ENCODE data around the gene DMTF1. TPM values are rescaled to one million over a fixed set of nuclear protein-coding genes. Genes with fewer than 3 reads are reported as not detected.

The DMTF1 gene
- total RNA-seq, 1 experiment from 2014 or later, result 79.7 TPM

GRCh38 chr7:87137271-87137670 lies 15.0 kb upstream of the DMTF1 start:
- peaks cover 32% of the 10 kb centered on the region for H3K27me3 Mint-ChIP-seq (ENCODE audit: insufficient read depth, unreplicated experiment)
- DNase-seq (ENCODE audit: unreplicated experiment), result no peak
- H3K4me1 Mint-ChIP-seq (ENCODE audit: insufficient read depth, unreplicated experiment), result peaks cover 6% of the 10 kb centered on the region
- POLR2A ChIA-PET, result interaction anchor here (1.4 kb wide), 1 partner anchor 15 kb away, joined by 3 read pairs; the partner anchor contains the start of gene DMTF1
- CTCF ChIA-PET, result interaction anchor here (0.6 to 3.4 kb wide), 3 partner anchors 11 to 212 kb away, joined by 3 to 21 read pairs (median 3); partner anchors contain the start of gene DMTF1
- intact Hi-C loops (cut with micrococcal nuclease), result no loop called here
- no peak overlapping the region for H3K27ac Mint-ChIP-seq (ENCODE audit: low read depth, unreplicated experiment)
- H3K4me3 Mint-ChIP-seq (ENCODE audit: unreplicated experiment), result no peak overlapping the region
- TF ChIP-seq CTCF (IDR thresholded peaks at IDR 0.05; ENCODE audit: unreplicated experiment), result no peak
- no peaks in the 10 kb centered on the region for H3K9me3 Mint-ChIP-seq (ENCODE audit: unreplicated experiment)
- BruUV-seq (replicated peaks), result no TSS peak
- peaks cover 6% of the 10 kb centered on the region for H3K36me3 Mint-ChIP-seq (ENCODE audit: insufficient read depth, unreplicated experiment)

- Mint-ChIP-seq H3K27me3 (ENCODE audit: insufficient read depth, unreplicated experiment) (peaks cover 19% of the 10 kb centered on the region), H3K9me3 (ENCODE audit: unreplicated experiment) (no peaks in the 10 kb centered on the region), H3K27ac (ENCODE audit: low read depth, unreplicated experiment) (no peak overlapping the region), H3K36me3 (ENCODE audit: insufficient read depth, unreplicated experiment) (no peaks in the 10 kb centered on the region), H3K4me1 (ENCODE audit: insufficient read depth, unreplicated experiment) (peaks cover 6% of the 10 kb centered on the region), H3K4me3 (ENCODE audit: unreplicated experiment) (no peak overlapping the region)
- ChIA-PET POLR2A (interaction anchor here (1.1 kb wide), 1 partner anchor 101 kb away, joined by 3 read pairs; no protein-coding TSS in a partner anchor), CTCF (interaction anchor here (0.6 to 3.4 kb wide), 2 partner anchors 9 to 1491 kb away, joined by 4 to 21 read pairs; no protein-coding TSS in a partner anchor)
- DNase-seq (ENCODE audit: unreplicated experiment), result no peak
- no peak for TF ChIP-seq CTCF (IDR thresholded peaks at IDR 0.05; ENCODE audit: unreplicated experiment)
- no TSS peak for BruUV-seq (replicated peaks)
- intact Hi-C loops (cut with micrococcal nuclease), result no loop called here
Observed at GRCh38 chr7:87139514-87139913, 12.7 kb upstream of the DMTF1 start.

- Mint-ChIP-seq H3K4me1 (ENCODE audit: insufficient read depth, unreplicated experiment) (peaks cover 6% of the 10 kb centered on the region), H3K36me3 (ENCODE audit: insufficient read depth, unreplicated experiment) (no peaks in the 10 kb centered on the region), H3K9me3 (ENCODE audit: unreplicated experiment) (no peaks in the 10 kb centered on the region), H3K27me3 (ENCODE audit: insufficient read depth, unreplicated experiment) (peaks cover 11% of the 10 kb centered on the region), H3K4me3 (ENCODE audit: unreplicated experiment) (no peak overlapping the region), H3K27ac (ENCODE audit: low read depth, unreplicated experiment) (no peak overlapping the region)
- CTCF ChIA-PET, result no interaction called here
- BruUV-seq (replicated peaks), result no TSS peak
- intact Hi-C loops (cut with micrococcal nuclease), result no loop called here
- no peak for DNase-seq (ENCODE audit: unreplicated experiment)
- POLR2A ChIA-PET, result interaction anchor here (1.1 to 1.7 kb wide), 2 partner anchors 12 to 102 kb away, joined by 3 to 9 read pairs; partner anchors contain the start of gene DMTF1
- no peak for TF ChIP-seq CTCF (IDR thresholded peaks at IDR 0.05; ENCODE audit: unreplicated experiment)
Observed at GRCh38 chr7:87140271-87140748, 11.9 kb upstream of the DMTF1 start.

GRCh38 chr7:87144173-87144657 lies 8.0 kb upstream of the DMTF1 start:
- no peak overlapping the region for H3K27ac Mint-ChIP-seq (ENCODE audit: low read depth, unreplicated experiment)
- no peak for DNase-seq (ENCODE audit: unreplicated experiment)
- no peaks in the 10 kb centered on the region for H3K9me3 Mint-ChIP-seq (ENCODE audit: unreplicated experiment)
- H3K27me3 Mint-ChIP-seq (ENCODE audit: insufficient read depth, unreplicated experiment), result no peaks in the 10 kb centered on the region
- BruUV-seq (replicated peaks), result no TSS peak
- TF ChIP-seq CTCF (IDR thresholded peaks at IDR 0.05; ENCODE audit: unreplicated experiment), result no peak
- H3K36me3 Mint-ChIP-seq (ENCODE audit: insufficient read depth, unreplicated experiment), result no peaks in the 10 kb centered on the region
- peaks cover 6% of the 10 kb centered on the region for H3K4me1 Mint-ChIP-seq (ENCODE audit: insufficient read depth, unreplicated experiment)
- intact Hi-C loops (cut with micrococcal nuclease), result no loop called here
- CTCF ChIA-PET, result no interaction called here
- H3K4me3 Mint-ChIP-seq (ENCODE audit: unreplicated experiment), result no peak overlapping the region
- POLR2A ChIA-PET, result interaction anchor here (0.7 kb wide), 1 partner anchor 84 kb away, joined by 3 read pairs; no protein-coding TSS in a partner anchor
